ENCODE data around the gene SLC27A2.
A peak's percentile ranks its signal among the peaks of the same experiment; 100 is the strongest.

SLC27A2 gene

GRCh38 chr15:50260969-50261496 lies 79.0 kb downstream of the SLC27A2 start:
- Histone ChIP-seq H3K23ac (ENCODE audit: low read depth, low read length, poor library complexity) (no peak overlapping the region), H2BK120ac (ENCODE audit: low read depth, low read length) (no peak overlapping the region), H3K9ac (ENCODE audit: low read depth, low read length, poor library complexity) (no peak overlapping the region), H3K36me3 (replicated peaks in 1 of 2; ENCODE audit: control insufficient read depth in 2 of 2, insufficient read depth in 2 of 2, low read length in 2 of 2) (no peaks in the 10 kb centered on the region), H3K9me3 (replicated peaks in 1 of 2; ENCODE audit: control insufficient read depth in 2 of 2, insufficient read depth in 1 of 2, low read depth in 1 of 2, low read length in 2 of 2) (no peaks in the 10 kb centered on the region), H2BK12ac (ENCODE audit: low read length) (no peak overlapping the region), H3K27me3 (ENCODE audit: control insufficient read depth in 3 of 3, insufficient read depth in 3 of 3, low read depth in 1 of 3, low read length in 3 of 3) (no peaks in the 10 kb centered on the region), H2AFZ (ENCODE audit: low read length) (no peak overlapping the region), H3K79me1 (ENCODE audit: low read depth, low read length) (no peaks in the 10 kb centered on the region), H2BK15ac (ENCODE audit: low read length) (no peak overlapping the region), H4K8ac (ENCODE audit: low read depth, low read length) (no peak overlapping the region), H3K27ac (replicated peaks; ENCODE audit: low read length) (no peak overlapping the region), H2AK5ac (ENCODE audit: low read depth, low read length) (no peak overlapping the region), H3K18ac (ENCODE audit: low read length) (no peak overlapping the region), H3K4me3 (ENCODE audit: low read length in 2 of 2) (no peak overlapping the region), H3K14ac (ENCODE audit: low read length) (no peak overlapping the region), H3K4ac (ENCODE audit: low read length) (no peak overlapping the region), H3K4me1 (ENCODE audit: control insufficient read depth in 2 of 2, insufficient read depth in 1 of 2, low read depth in 1 of 2, low read length in 2 of 2) (peaks cover 7% of the 10 kb centered on the region in 2 donors), H4K91ac (ENCODE audit: low read depth, low read length, poor library complexity) (no peak overlapping the region), H3K4me2 (ENCODE audit: insufficient read depth, low read length, poor library complexity, severe bottlenecking) (no peak overlapping the region), H2BK5ac (ENCODE audit: low read length) (no peak overlapping the region)
- WGBS, 2 donors (ENCODE audit: extremely low coverage in 2 of 2, insufficient read length in 2 of 2, insufficient replicate concordance in 1 of 2) = no CpG with 5 or more reads among the region's 2 CpGs
- no peak for DNase-seq (ENCODE audit: low spot score)

DNA sequence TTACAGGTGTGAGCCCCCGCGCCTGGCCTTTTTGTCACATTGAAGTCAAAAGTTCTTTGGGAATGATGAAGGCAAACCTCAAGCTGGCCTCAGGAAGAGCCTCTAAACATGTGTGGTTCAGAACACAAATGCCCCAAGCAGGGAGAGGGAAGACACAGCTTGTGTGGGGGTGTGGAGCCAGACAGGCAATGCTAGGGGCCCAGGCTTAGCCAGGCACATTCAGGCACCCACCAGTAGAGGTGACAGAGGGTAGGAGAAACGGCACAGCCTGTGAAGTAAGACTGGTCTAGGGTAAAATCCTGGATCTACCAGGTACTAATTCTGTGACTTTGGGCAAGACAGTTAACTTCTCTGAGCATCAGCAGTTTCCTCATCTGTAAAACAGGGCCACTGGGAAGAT lies 80.0 kb downstream of the SLC27A2 start:
- Histone ChIP-seq H4K91ac (ENCODE audit: low read depth, low read length, poor library complexity) (no peak overlapping the region), H2BK12ac (ENCODE audit: low read length) (no peak overlapping the region), H3K4me2 (ENCODE audit: insufficient read depth, low read length, poor library complexity, severe bottlenecking) (no peak overlapping the region), H3K36me3 (replicated peaks in 1 of 2; ENCODE audit: control insufficient read depth in 2 of 2, insufficient read depth in 2 of 2, low read length in 2 of 2) (no peaks in the 10 kb centered on the region), H4K8ac (ENCODE audit: low read depth, low read length) (no peak overlapping the region), H2BK5ac (ENCODE audit: low read length) (no peak overlapping the region), H3K23ac (ENCODE audit: low read depth, low read length, poor library complexity) (no peak overlapping the region), H3K4me1 (ENCODE audit: control insufficient read depth in 2 of 2, insufficient read depth in 1 of 2, low read depth in 1 of 2, low read length in 2 of 2) (peaks cover 7 to 10% of the 10 kb centered on the region in 2 donors), H3K18ac (ENCODE audit: low read length) (no peak overlapping the region), H2AFZ (ENCODE audit: low read length) (no peak overlapping the region), H3K4me3 (ENCODE audit: low read length in 2 of 2) (no peak overlapping the region), H3K9me3 (replicated peaks in 1 of 2; ENCODE audit: control insufficient read depth in 2 of 2, insufficient read depth in 1 of 2, low read depth in 1 of 2, low read length in 2 of 2) (no peaks in the 10 kb centered on the region), H3K4ac (ENCODE audit: low read length) (no peak overlapping the region), H2BK15ac (ENCODE audit: low read length) (no peak overlapping the region), H3K9ac (ENCODE audit: low read depth, low read length, poor library complexity) (no peak overlapping the region), H2BK120ac (ENCODE audit: low read depth, low read length) (no peak overlapping the region), H3K27me3 (ENCODE audit: control insufficient read depth in 3 of 3, insufficient read depth in 3 of 3, low read depth in 1 of 3, low read length in 3 of 3) (no peaks in the 10 kb centered on the region), H3K14ac (ENCODE audit: low read length) (no peak overlapping the region), H2AK5ac (ENCODE audit: low read depth, low read length) (peak overlapping the region; percentile 92), H3K79me1 (ENCODE audit: low read depth, low read length) (no peaks in the 10 kb centered on the region), H3K27ac (replicated peaks; ENCODE audit: low read length) (no peak overlapping the region)
- DNase-seq (ENCODE audit: low spot score) = no peak
- no CpG with 5 or more reads among the region's 3 CpGs for WGBS, 2 donors (ENCODE audit: extremely low coverage in 2 of 2, insufficient read length in 2 of 2, insufficient replicate concordance in 1 of 2)

DNA sequence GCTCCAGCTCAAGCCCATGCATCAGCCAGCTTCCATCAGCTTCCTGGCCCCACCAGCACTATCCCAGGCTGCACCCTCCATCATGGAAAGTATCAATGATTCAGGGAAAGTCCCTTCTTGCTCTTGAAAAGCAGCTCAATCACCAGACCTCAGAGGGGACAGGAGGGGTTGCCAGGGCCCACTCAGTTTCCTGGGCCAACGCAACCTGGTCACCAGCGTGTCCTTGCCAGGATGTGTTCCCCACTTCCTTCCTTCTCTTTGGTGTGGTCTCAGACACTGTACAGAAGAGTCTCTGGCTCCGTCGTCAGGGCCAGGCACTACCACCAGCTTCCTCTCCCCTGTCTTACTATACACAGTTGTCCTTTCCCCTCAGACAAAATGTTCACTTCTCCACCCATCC lies 80.5 kb downstream of the SLC27A2 start:
- H3K9ac ChIP-seq (ENCODE audit: low read depth, low read length, poor library complexity) = no peak overlapping the region
- H3K36me3 ChIP-seq (replicated peaks in 1 of 2; ENCODE audit: control insufficient read depth in 2 of 2, insufficient read depth in 2 of 2, low read length in 2 of 2) = no peaks in the 10 kb centered on the region
- peak overlapping the region; percentile 39 for H3K23ac ChIP-seq (ENCODE audit: low read depth, low read length, poor library complexity)
- no peak overlapping the region for H3K4me3 ChIP-seq (ENCODE audit: low read length in 2 of 2)
- H3K4me2 ChIP-seq (ENCODE audit: insufficient read depth, low read length, poor library complexity, severe bottlenecking) = no peak overlapping the region
- H2AK5ac ChIP-seq (ENCODE audit: low read depth, low read length) = peak overlapping the region; percentile 92
- no peak overlapping the region for H2AFZ ChIP-seq (ENCODE audit: low read length)
- H3K27ac ChIP-seq (replicated peaks; ENCODE audit: low read length) = no peak overlapping the region
- no peak for DNase-seq (ENCODE audit: low spot score)
- H3K9me3 ChIP-seq (replicated peaks in 1 of 2; ENCODE audit: control insufficient read depth in 2 of 2, insufficient read depth in 1 of 2, low read depth in 1 of 2, low read length in 2 of 2) = no peaks in the 10 kb centered on the region
- no peak overlapping the region for H3K4ac ChIP-seq (ENCODE audit: low read length)
- H2BK12ac ChIP-seq (ENCODE audit: low read length) = peak overlapping the region; percentile 30
- no peak overlapping the region for H2BK5ac ChIP-seq (ENCODE audit: low read length)
- no CpG with 5 or more reads among the region's 4 CpGs for WGBS, 2 donors (ENCODE audit: extremely low coverage in 2 of 2, insufficient read length in 2 of 2, insufficient replicate concordance in 1 of 2)
- peak overlapping the region; percentile 50 for H3K18ac ChIP-seq (ENCODE audit: low read length)
- H4K8ac ChIP-seq (ENCODE audit: low read depth, low read length) = peak overlapping the region; percentile 29
- no peak overlapping the region for H4K91ac ChIP-seq (ENCODE audit: low read depth, low read length, poor library complexity)
- H3K14ac ChIP-seq (ENCODE audit: low read length) = peak overlapping the region; percentile 17
- peaks cover 7 to 10% of the 10 kb centered on the region in 2 donors for H3K4me1 ChIP-seq (ENCODE audit: control insufficient read depth in 2 of 2, insufficient read depth in 1 of 2, low read depth in 1 of 2, low read length in 2 of 2)
- H3K27me3 ChIP-seq (ENCODE audit: control insufficient read depth in 3 of 3, insufficient read depth in 3 of 3, low read depth in 1 of 3, low read length in 3 of 3) = no peaks in the 10 kb centered on the region
- H3K79me1 ChIP-seq (ENCODE audit: low read depth, low read length) = no peaks in the 10 kb centered on the region
- peak overlapping the region; percentile 55 for H2BK120ac ChIP-seq (ENCODE audit: low read depth, low read length)
- peak overlapping the region; percentile 90 for H2BK15ac ChIP-seq (ENCODE audit: low read length)

DNA sequence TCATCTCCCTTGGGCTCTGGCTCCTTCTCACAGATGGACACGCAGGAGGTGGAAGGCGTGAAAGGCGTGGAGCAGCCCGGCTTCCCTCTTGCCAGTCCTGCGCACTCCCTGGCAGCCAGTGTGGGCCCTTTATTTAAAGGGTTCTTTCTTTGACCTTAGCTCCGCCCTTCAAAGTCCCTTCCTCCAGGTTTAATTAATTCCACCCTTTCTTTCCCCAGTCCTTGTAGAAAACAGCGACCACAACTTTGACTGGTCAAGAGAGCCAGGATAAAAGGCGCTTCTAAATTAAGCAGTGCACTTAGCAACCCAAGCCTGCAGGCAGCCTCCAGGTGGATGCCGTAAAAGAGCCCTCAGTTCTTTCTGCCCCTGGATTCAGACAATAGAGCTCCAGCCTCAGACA lies 83.6 kb downstream of the SLC27A2 start, which contains the start of gene HDC:
Gene HDC (minus strand): TSS at position 107 of the 400 bp plus-strand sequence. CDS start 103 bp downstream, at position 4.
- H3K36me3 ChIP-seq (replicated peaks in 1 of 2; ENCODE audit: control insufficient read depth in 2 of 2, insufficient read depth in 2 of 2, low read length in 2 of 2) = no peaks in the 10 kb centered on the region
- no peak within 1 kb of the TSS for H2BK15ac ChIP-seq (ENCODE audit: low read length)
- H3K79me1 ChIP-seq (ENCODE audit: low read depth, low read length) = no peaks in the 10 kb centered on the region
- no peak within 1 kb of the TSS for H3K27ac ChIP-seq (replicated peaks; ENCODE audit: low read length)
- H3K4me1 ChIP-seq (ENCODE audit: control insufficient read depth in 2 of 2, insufficient read depth in 1 of 2, low read depth in 1 of 2, low read length in 2 of 2) = peaks cover 7 to 10% of the 10 kb centered on the region in 2 donors
- H3K4ac ChIP-seq (ENCODE audit: low read length) = no peak within 1 kb of the TSS
- no peak within 1 kb of the TSS for H3K14ac ChIP-seq (ENCODE audit: low read length)
- no peak within 1 kb of the TSS for H3K4me3 ChIP-seq (ENCODE audit: low read length in 2 of 2)
- H2BK12ac ChIP-seq (ENCODE audit: low read length) = no peak within 1 kb of the TSS
- no peaks in the 10 kb centered on the region for H3K9me3 ChIP-seq (replicated peaks in 1 of 2; ENCODE audit: control insufficient read depth in 2 of 2, insufficient read depth in 1 of 2, low read depth in 1 of 2, low read length in 2 of 2)
- H4K91ac ChIP-seq (ENCODE audit: low read depth, low read length, poor library complexity) = no peak within 1 kb of the TSS
- H3K18ac ChIP-seq (ENCODE audit: low read length) = peak within 1 kb of the TSS; percentile 59
- WGBS, 2 donors (ENCODE audit: extremely low coverage in 2 of 2, insufficient read length in 2 of 2, insufficient replicate concordance in 1 of 2) = no CpG with 5 or more reads among the region's 9 CpGs
- DNase-seq (ENCODE audit: low spot score) = peak; percentile 71
- H2AK5ac ChIP-seq (ENCODE audit: low read depth, low read length) = no peak within 1 kb of the TSS
- H3K23ac ChIP-seq (ENCODE audit: low read depth, low read length, poor library complexity) = no peak within 1 kb of the TSS
- peak within 1 kb of the TSS; percentile 72 for H2AFZ ChIP-seq (ENCODE audit: low read length)
- H4K8ac ChIP-seq (ENCODE audit: low read depth, low read length) = no peak within 1 kb of the TSS
- H3K9ac ChIP-seq (ENCODE audit: low read depth, low read length, poor library complexity) = no peak within 1 kb of the TSS
- H2BK120ac ChIP-seq (ENCODE audit: low read depth, low read length) = no peak within 1 kb of the TSS
- H2BK5ac ChIP-seq (ENCODE audit: low read length) = no peak within 1 kb of the TSS
- H3K4me2 ChIP-seq (ENCODE audit: insufficient read depth, low read length, poor library complexity, severe bottlenecking) = peak within 1 kb of the TSS; percentile 12
- no peaks in the 10 kb centered on the region for H3K27me3 ChIP-seq (ENCODE audit: control insufficient read depth in 3 of 3, insufficient read depth in 3 of 3, low read depth in 1 of 3, low read length in 3 of 3)

Data from neuronal stem cell (in vitro differentiated cells).